RWPE2 (cell line): ENCODE data around the gene TMEM94.
"Not testable (repeated sequence)": the region's sequence is repeated elsewhere in the genome, so short reads cannot be mapped to it uniquely, and the experiment has no call there.

Source experiments
- ATAC-seq: fragments of 200-7000 bp; cut with Tn5 transposase; 3 replicates; pipeline ENCODE4 v1.9.1; 2021; ENCODE audit warnings: low read depth
- DNase-seq: peaks from one replicate; pipeline ENCODE4 v3.0.0-alpha.2; 2020; ENCODE audit warnings: low spot score
- H3K27ac ChIP-seq: fragments of 450-650 bp; 2 replicates; pipeline ENCODE4 v1.5.1; 2017; ENCODE audit warnings: mild to moderate bottlenecking; ENCODE audit not compliant: poor library complexity, severe bottlenecking
- H3K27me3 ChIP-seq: fragments of 250-450 bp; sonication (Bioruptor Pico); 2 replicates; pipeline ENCODE4 v1.5.1; 2021; ENCODE audit warnings: mild to moderate bottlenecking, moderate library complexity; ENCODE audit not compliant: insufficient read depth, poor library complexity, severe bottlenecking
- H3K36me3 ChIP-seq: fragments of 250-450 bp; sonication (Bioruptor Pico); 2 replicates; pipeline ENCODE4 v1.5.1; 2020; ENCODE audit warnings: low read depth, mild to moderate bottlenecking, moderate library complexity
- H3K4me1 ChIP-seq: fragments of 250-450 bp; sonication (Bioruptor Pico); 2 replicates; pipeline ENCODE4 v1.5.1; 2021; ENCODE audit warnings: mild to moderate bottlenecking, moderate library complexity; ENCODE audit not compliant: insufficient read depth, poor library complexity, severe bottlenecking
- H3K4me3 ChIP-seq: fragments of 250-450 bp; sonication (Bioruptor Pico); 2 replicates; pipeline ENCODE4 v1.5.1; 2021; ENCODE audit warnings: mild to moderate bottlenecking, moderate library complexity; ENCODE audit not compliant: severe bottlenecking
- H3K9me3 ChIP-seq: fragments of 250-450 bp; sonication (Bioruptor Pico); 2 replicates; pipeline ENCODE4 v1.5.1; 2021; ENCODE audit warnings: mild to moderate bottlenecking, moderate library complexity; ENCODE audit not compliant: severe bottlenecking
- TF ChIP-seq, protein P1 (sequence below): fragments of 450-650 bp; IDR thresholded peaks from one replicate; pipeline ENCODE4 v1.5.1; 2017; ENCODE audit warnings: mild to moderate bottlenecking, moderate library complexity; ENCODE audit not compliant: poor library complexity, severe bottlenecking

The TMEM94 gene

DNA sequence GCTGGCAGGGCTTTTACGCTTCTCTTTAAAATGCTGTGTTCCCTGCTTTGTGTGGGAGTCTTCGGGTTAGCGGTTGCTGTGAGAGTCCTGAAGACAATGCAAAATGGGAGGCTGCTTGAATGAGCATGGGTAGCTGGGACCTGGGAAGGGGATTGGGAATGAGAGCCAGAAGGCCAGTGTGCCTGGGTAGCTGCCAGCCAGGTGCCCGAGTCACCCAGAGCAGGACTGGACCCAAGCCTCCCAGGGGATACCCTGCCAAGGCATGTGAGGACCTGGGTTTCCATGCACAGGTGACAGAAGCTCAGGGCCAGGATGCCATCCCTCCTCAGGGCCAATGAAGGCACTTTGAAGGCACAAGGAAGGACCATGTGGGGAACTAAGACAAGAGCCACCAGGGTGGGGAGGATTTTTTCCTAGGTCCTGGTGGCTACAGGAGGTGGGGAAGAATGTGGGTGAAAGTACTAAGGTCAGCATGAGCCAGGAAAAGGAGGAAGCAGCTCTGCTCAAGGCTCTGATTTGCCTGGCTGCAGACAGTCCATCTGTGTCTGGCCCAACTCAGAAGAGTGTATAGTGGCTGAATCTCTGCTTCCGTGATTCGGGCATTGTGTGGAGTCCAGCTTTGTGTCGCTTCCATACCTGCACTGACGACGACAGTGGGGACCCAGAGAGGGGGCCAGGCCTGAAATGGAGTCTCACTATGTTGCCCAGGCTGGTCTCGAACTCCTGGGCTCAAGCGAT, 20.5 kb downstream of the TMEM94 start:
- no peaks in the 10 kb centered on the region for H3K27me3 ChIP-seq
- H3K27ac ChIP-seq: no peak overlapping the region
- H3K9me3 ChIP-seq: no peaks in the 10 kb centered on the region
- ATAC-seq (no peak), DNase-seq (no peak)
- no peaks in the 10 kb centered on the region for H3K4me1 ChIP-seq
- H3K4me3 ChIP-seq: no peak overlapping the region
- H3K36me3 ChIP-seq: peaks cover 23% of the 10 kb centered on the region
- TF ChIP-seq, protein P1, sequence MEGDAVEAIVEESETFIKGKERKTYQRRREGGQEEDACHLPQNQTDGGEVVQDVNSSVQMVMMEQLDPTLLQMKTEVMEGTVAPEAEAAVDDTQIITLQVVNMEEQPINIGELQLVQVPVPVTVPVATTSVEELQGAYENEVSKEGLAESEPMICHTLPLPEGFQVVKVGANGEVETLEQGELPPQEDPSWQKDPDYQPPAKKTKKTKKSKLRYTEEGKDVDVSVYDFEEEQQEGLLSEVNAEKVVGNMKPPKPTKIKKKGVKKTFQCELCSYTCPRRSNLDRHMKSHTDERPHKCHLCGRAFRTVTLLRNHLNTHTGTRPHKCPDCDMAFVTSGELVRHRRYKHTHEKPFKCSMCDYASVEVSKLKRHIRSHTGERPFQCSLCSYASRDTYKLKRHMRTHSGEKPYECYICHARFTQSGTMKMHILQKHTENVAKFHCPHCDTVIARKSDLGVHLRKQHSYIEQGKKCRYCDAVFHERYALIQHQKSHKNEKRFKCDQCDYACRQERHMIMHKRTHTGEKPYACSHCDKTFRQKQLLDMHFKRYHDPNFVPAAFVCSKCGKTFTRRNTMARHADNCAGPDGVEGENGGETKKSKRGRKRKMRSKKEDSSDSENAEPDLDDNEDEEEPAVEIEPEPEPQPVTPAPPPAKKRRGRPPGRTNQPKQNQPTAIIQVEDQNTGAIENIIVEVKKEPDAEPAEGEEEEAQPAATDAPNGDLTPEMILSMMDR: no peak

DNA sequence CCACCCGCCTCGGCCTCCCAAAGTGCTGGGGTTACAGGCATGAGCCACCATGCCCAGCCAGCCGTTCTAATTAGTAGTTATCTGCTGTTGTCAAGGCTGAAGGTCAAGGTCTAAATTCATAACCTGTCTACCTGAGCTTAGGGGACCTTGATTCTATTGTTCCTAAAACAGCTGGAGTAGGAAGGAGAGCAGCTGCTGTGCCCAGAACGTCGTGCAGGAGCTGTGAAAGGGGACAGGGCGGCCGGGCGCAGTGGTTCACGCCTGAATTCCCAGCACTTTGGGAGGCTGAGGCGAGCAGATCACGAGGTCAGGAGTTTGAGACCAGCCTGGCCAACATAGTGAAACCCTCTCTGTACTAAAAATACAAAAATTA, 21.0 kb downstream of the TMEM94 start:
- not testable (repeated sequence) for H3K4me1 ChIP-seq, DNase-seq, ATAC-seq

DNA sequence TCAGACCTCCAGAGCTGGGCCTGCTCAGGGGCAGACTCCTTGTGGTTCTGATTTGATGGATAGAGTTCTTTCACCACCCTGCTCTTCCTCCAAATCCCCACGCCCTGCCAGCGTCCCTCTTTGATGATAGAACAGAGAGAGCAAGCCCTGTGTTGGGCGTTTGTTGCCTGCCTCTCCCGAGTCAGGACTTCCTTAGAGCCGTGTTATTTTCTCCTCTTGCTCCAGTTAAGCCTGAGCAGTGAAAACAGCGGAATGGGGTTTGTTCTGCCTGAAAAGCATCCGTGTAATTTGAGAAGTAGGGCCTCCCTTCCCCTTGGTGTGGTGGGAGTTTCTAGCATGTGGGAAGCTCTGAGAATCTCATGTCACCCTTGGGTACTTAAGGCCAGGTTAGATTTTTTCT, 22.1 kb downstream of the TMEM94 start:
- Histone ChIP-seq H3K9me3 (no peaks in the 10 kb centered on the region), H3K36me3 (peaks cover 8% of the 10 kb centered on the region), H3K4me1 (no peaks in the 10 kb centered on the region), H3K27me3 (no peaks in the 10 kb centered on the region), H3K4me3 (no peak overlapping the region), H3K27ac (no peak overlapping the region)
- ATAC-seq: no peak
- TF ChIP-seq, protein P1: no peak
- no peak for DNase-seq

More for the DNA sequence above, 21.0 kb downstream of the TMEM94 start:
- not testable (repeated sequence) for H3K9me3 ChIP-seq, H3K27me3 ChIP-seq, H3K4me3 ChIP-seq, H3K27ac ChIP-seq
- H3K36me3 ChIP-seq: peaks cover 17% of the 10 kb centered on the region

DNA sequence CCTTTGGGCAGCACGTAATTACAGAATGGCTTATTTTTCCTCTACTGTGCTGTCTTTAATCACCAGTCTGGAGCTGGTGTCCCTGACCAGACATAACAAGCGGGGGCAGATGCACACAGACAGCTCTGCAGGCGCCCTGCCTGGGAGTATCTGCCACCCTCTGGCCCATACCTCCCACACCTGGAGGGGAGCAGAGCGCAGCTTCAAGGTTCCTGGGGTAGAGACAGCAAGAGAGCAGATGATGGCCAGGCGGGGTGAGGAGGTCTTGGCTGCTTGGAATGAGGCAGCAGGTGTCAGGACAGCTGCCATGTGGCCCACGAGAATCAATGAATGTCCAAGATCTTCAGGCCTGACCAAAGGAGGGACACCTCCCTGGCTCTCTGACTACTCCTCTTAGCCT, 23.8 kb downstream of the TMEM94 start:
- Histone ChIP-seq H3K27me3 (no peaks in the 10 kb centered on the region), H3K4me1 (no peaks in the 10 kb centered on the region), H3K36me3 (no peaks in the 10 kb centered on the region), H3K9me3 (no peaks in the 10 kb centered on the region), H3K4me3 (no peak overlapping the region), H3K27ac (no peak overlapping the region)
- ATAC-seq: no peak
- no peak for DNase-seq
- TF ChIP-seq, protein P1: no peak

DNA sequence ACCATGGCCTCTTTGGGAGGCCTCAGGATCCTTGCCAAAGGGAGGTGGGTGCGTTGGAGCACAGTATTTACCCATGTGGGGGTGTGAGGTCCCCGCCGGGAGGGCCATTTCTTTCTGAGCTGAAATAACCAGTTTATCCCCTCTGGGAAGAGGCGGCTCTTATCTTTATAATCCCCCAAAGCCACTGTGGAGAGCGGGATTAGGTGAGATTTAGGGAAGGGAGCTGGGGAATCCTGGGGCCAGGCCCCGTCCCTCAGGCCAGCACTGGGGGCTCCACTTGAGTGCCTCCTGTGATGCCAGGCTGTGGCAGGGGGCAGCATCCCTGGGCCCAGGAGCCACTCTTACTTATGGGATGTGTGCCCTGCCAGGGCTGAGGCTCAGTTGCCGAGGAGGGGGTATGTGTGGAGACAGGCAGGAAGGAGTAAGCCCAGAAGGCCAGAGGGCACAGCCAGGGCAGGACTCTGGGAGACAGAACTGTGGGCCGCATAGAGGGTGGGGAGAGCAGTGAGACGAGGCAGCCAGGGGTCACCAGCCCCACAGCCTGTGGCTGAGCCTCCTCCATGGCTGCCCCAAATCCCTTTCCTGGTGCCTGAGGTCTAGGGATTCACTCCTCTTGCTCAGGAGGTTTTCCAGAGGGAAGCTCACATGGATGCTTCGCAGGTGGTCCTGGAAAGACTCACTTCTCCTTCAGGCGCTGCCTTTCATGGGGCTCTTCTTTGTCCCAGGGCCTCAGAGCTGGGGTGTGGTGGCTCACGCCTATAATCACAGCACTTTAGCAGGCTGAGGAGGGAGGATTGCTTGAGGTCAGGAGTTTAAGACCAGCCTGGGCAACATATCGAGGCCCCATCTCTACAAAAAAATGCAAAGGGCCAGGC, 25.0 kb downstream of the TMEM94 start:
- H3K4me1 ChIP-seq: no peaks in the 10 kb centered on the region
- H3K27ac ChIP-seq: no peak overlapping the region
- ATAC-seq: no peak
- H3K9me3 ChIP-seq: no peaks in the 10 kb centered on the region
- H3K27me3 ChIP-seq: no peaks in the 10 kb centered on the region
- H3K36me3 ChIP-seq: no peaks in the 10 kb centered on the region
- TF ChIP-seq, protein P1: no peak
- DNase-seq: no peak
- no peak overlapping the region for H3K4me3 ChIP-seq
